ENCODE measurements around the gene ASB3.

The ASB3 gene

GRCh38 chr2:53753041-53753440 is 33.7 kb downstream of the ASB3 start:
- no peak for TF ChIP-seq TAF1 (IDR thresholded peaks at IDR 0.05; ENCODE audit: borderline replicate concordance, insufficient read depth, low read length)
- no peak for TF ChIP-seq POLR2AphosphoS5 (IDR thresholded peaks at IDR 0.05; ENCODE audit: low read depth, low read length)
- TF ChIP-seq FOXP2 (optimal IDR thresholded peaks at IDR 0.05; ENCODE audit: borderline replicate concordance, extremely low read depth, extremely low read length, insufficient read depth), result no peak
- TF ChIP-seq SIN3A (IDR thresholded peaks at IDR 0.05; ENCODE audit: borderline replicate concordance, insufficient read depth, low read length), result no peak
- no peak for TF ChIP-seq REST (IDR thresholded peaks at IDR 0.05; ENCODE audit: insufficient read depth in 1 of 2, low read depth in 2 of 2, low read length in 2 of 2)

GRCh38 chr2:53752385-53752784 is 34.4 kb downstream of the ASB3 start:
- no peak for TF ChIP-seq TAF1 (IDR thresholded peaks at IDR 0.05; ENCODE audit: borderline replicate concordance, insufficient read depth, low read length)

- no peak for TF ChIP-seq REST (IDR thresholded peaks at IDR 0.05; ENCODE audit: insufficient read depth in 1 of 2, low read depth in 2 of 2, low read length in 2 of 2)
Observed at GRCh38 chr2:53751728-53752127, 35.0 kb downstream of the ASB3 start.

- TF ChIP-seq FOXP2 (optimal IDR thresholded peaks at IDR 0.05; ENCODE audit: borderline replicate concordance, extremely low read depth, extremely low read length, insufficient read depth), result no peak
- no peak for TF ChIP-seq POLR2AphosphoS5 (IDR thresholded peaks at IDR 0.05; ENCODE audit: low read depth, low read length)
- no peak for TF ChIP-seq REST (IDR thresholded peaks at IDR 0.05; ENCODE audit: insufficient read depth in 1 of 2, low read depth in 2 of 2, low read length in 2 of 2)
- TF ChIP-seq SIN3A (IDR thresholded peaks at IDR 0.05; ENCODE audit: borderline replicate concordance, insufficient read depth, low read length), result no peak
- TF ChIP-seq TAF1 (IDR thresholded peaks at IDR 0.05; ENCODE audit: borderline replicate concordance, insufficient read depth, low read length), result no peak
Observed at GRCh38 chr2:53750041-53750768, 36.5 kb downstream of the ASB3 start.

- no peak for TF ChIP-seq REST (IDR thresholded peaks at IDR 0.05; ENCODE audit: insufficient read depth in 1 of 2, low read depth in 2 of 2, low read length in 2 of 2)
- no peak for TF ChIP-seq FOXP2 (optimal IDR thresholded peaks at IDR 0.05; ENCODE audit: borderline replicate concordance, extremely low read depth, extremely low read length, insufficient read depth)
- TF ChIP-seq SIN3A (IDR thresholded peaks at IDR 0.05; ENCODE audit: borderline replicate concordance, insufficient read depth, low read length), result no peak
- no peak for TF ChIP-seq POLR2AphosphoS5 (IDR thresholded peaks at IDR 0.05; ENCODE audit: low read depth, low read length)
- TF ChIP-seq TAF1 (IDR thresholded peaks at IDR 0.05; ENCODE audit: borderline replicate concordance, insufficient read depth, low read length), result no peak
Observed at GRCh38 chr2:53744395-53745065, 42.2 kb downstream of the ASB3 start.

All from PFSK-1 (cell line).